Measurements from ENCODE around the gene PALLD.

PALLD gene

GRCh38 chr4:168863719-168864647 is 367.1 kb downstream of the PALLD start:
- no peak for DNase-seq

- DNase-seq, result no peak
Measured at GRCh38 chr4:168864821-168865541, 368.1 kb downstream of the PALLD start.

GRCh38 chr4:168865854-168866253 is 369.0 kb downstream of the PALLD start:
- no peak for DNase-seq

GRCh38 chr4:168866635-168867034 is 369.8 kb downstream of the PALLD start:
- DNase-seq, result no peak

- no peak for DNase-seq
Measured at GRCh38 chr4:168867128-168867527, 370.3 kb downstream of the PALLD start.

- DNase-seq, result peak; percentile 44
Measured at GRCh38 chr4:168868044-168868781, 371.4 kb downstream of the PALLD start.

GRCh38 chr4:168868802-168869201 is 371.9 kb downstream of the PALLD start:
- no peak for DNase-seq

GRCh38 chr4:168870004-168870403 is 373.2 kb downstream of the PALLD start:
- no peak for DNase-seq

- DNase-seq, result no peak
Measured at GRCh38 chr4:168871632-168872031, 374.8 kb downstream of the PALLD start.

- DNase-seq, result peak; percentile 40
Measured at GRCh38 chr4:168874083-168874482, 377.2 kb downstream of the PALLD start.

- no peak for DNase-seq
Measured at GRCh38 chr4:168876106-168876505, 379.3 kb downstream of the PALLD start.

GRCh38 chr4:168877511-168878491 is 380.9 kb downstream of the PALLD start:
- DNase-seq, result no peak

GRCh38 chr4:168878623-168879022 is 381.8 kb downstream of the PALLD start:
- DNase-seq, result no peak

- no peak for DNase-seq
Measured at GRCh38 chr4:168879188-168879587, 382.3 kb downstream of the PALLD start.

GRCh38 chr4:168880072-168880675 is 383.3 kb downstream of the PALLD start:
- no peak for DNase-seq

- no peak for DNase-seq
Measured at GRCh38 chr4:168880811-168881595, 384.2 kb downstream of the PALLD start.

GRCh38 chr4:168881781-168882420 is 385.0 kb downstream of the PALLD start:
- no peak for DNase-seq

GRCh38 chr4:168882650-168883233 is 385.9 kb downstream of the PALLD start:
- no peak for DNase-seq

- DNase-seq, result no peak
Measured at GRCh38 chr4:168883513-168883912, 386.7 kb downstream of the PALLD start.
